Measurements from ENCODE around the gene CAMTA1.

The CAMTA1 gene

GRCh38 chr1:7432102-7432899, 647.0 kb downstream of the CAMTA1 start:
- Histone ChIP-seq H3K27me3 (ENCODE audit: control insufficient read depth in 1 of 2, insufficient read depth in 2 of 2, low read length in 2 of 2) (no peaks in the 10 kb centered on the region), H3K4me3 (ENCODE audit: low read length in 2 of 2) (no peak overlapping the region), H3K4me1 (ENCODE audit: control insufficient read depth, insufficient read depth, low read length) (peaks cover 3% of the 10 kb centered on the region), H3K36me3 (ENCODE audit: control insufficient read depth in 2 of 2, insufficient read depth in 2 of 2, low read length in 2 of 2) (no peaks in the 10 kb centered on the region), H3K9me3 (ENCODE audit: control insufficient read depth in 2 of 2, low read length in 2 of 2) (no peaks in the 10 kb centered on the region), H3K27ac (ENCODE audit: low read length) (no peak overlapping the region), H3K9ac (ENCODE audit: low read length in 2 of 2) (no peak overlapping the region)

GRCh38 chr1:7432900-7433380, 647.7 kb downstream of the CAMTA1 start:
- Histone ChIP-seq H3K9me3 (ENCODE audit: control insufficient read depth in 2 of 2, low read length in 2 of 2) (no peaks in the 10 kb centered on the region), H3K27ac (ENCODE audit: low read length) (no peak overlapping the region), H3K27me3 (ENCODE audit: control insufficient read depth in 1 of 2, insufficient read depth in 2 of 2, low read length in 2 of 2) (no peaks in the 10 kb centered on the region), H3K9ac (ENCODE audit: low read length in 2 of 2) (no peak overlapping the region), H3K4me1 (ENCODE audit: control insufficient read depth, insufficient read depth, low read length) (peaks cover under 1% of the 10 kb centered on the region), H3K36me3 (ENCODE audit: control insufficient read depth in 2 of 2, insufficient read depth in 2 of 2, low read length in 2 of 2) (no peaks in the 10 kb centered on the region), H3K4me3 (ENCODE audit: low read length in 2 of 2) (no peak overlapping the region)

GRCh38 chr1:7434566-7434965, 649.3 kb downstream of the CAMTA1 start:
- H3K4me1 ChIP-seq (ENCODE audit: control insufficient read depth, insufficient read depth, low read length) = no peaks in the 10 kb centered on the region
- no peaks in the 10 kb centered on the region for H3K9me3 ChIP-seq (ENCODE audit: control insufficient read depth in 2 of 2, low read length in 2 of 2)
- no peak overlapping the region for H3K9ac ChIP-seq (ENCODE audit: low read length in 2 of 2)
- H3K27ac ChIP-seq (ENCODE audit: low read length) = no peak overlapping the region
- H3K36me3 ChIP-seq (ENCODE audit: control insufficient read depth in 2 of 2, insufficient read depth in 2 of 2, low read length in 2 of 2) = no peaks in the 10 kb centered on the region
- no peaks in the 10 kb centered on the region for H3K27me3 ChIP-seq (ENCODE audit: control insufficient read depth in 1 of 2, insufficient read depth in 2 of 2, low read length in 2 of 2)
- no peak overlapping the region for H3K4me3 ChIP-seq (ENCODE audit: low read length in 2 of 2)

- Histone ChIP-seq H3K27ac (ENCODE audit: low read length) (no peak overlapping the region), H3K27me3 (ENCODE audit: control insufficient read depth in 1 of 2, insufficient read depth in 2 of 2, low read length in 2 of 2) (no peaks in the 10 kb centered on the region), H3K4me3 (ENCODE audit: low read length in 2 of 2) (no peak overlapping the region), H3K9ac (ENCODE audit: low read length in 2 of 2) (no peak overlapping the region), H3K9me3 (ENCODE audit: control insufficient read depth in 2 of 2, low read length in 2 of 2) (no peaks in the 10 kb centered on the region), H3K4me1 (ENCODE audit: control insufficient read depth, insufficient read depth, low read length) (no peaks in the 10 kb centered on the region), H3K36me3 (ENCODE audit: control insufficient read depth in 2 of 2, insufficient read depth in 2 of 2, low read length in 2 of 2) (no peaks in the 10 kb centered on the region)
These were observed 650.2 kb downstream of the CAMTA1 start for GRCh38 chr1:7435276-7436055.

- no peaks in the 10 kb centered on the region for H3K36me3 ChIP-seq (ENCODE audit: control insufficient read depth in 2 of 2, insufficient read depth in 2 of 2, low read length in 2 of 2)
- no peak overlapping the region for H3K9ac ChIP-seq (ENCODE audit: low read length in 2 of 2)
- no peak overlapping the region for H3K4me3 ChIP-seq (ENCODE audit: low read length in 2 of 2)
- no peaks in the 10 kb centered on the region for H3K27me3 ChIP-seq (ENCODE audit: control insufficient read depth in 1 of 2, insufficient read depth in 2 of 2, low read length in 2 of 2)
- H3K9me3 ChIP-seq (ENCODE audit: control insufficient read depth in 2 of 2, low read length in 2 of 2) = no peaks in the 10 kb centered on the region
- no peaks in the 10 kb centered on the region for H3K4me1 ChIP-seq (ENCODE audit: control insufficient read depth, insufficient read depth, low read length)
- no peak overlapping the region for H3K27ac ChIP-seq (ENCODE audit: low read length)
These were observed 651.1 kb downstream of the CAMTA1 start for GRCh38 chr1:7436056-7437005.

GRCh38 chr1:7437036-7437435, 651.8 kb downstream of the CAMTA1 start:
- Histone ChIP-seq H3K36me3 (ENCODE audit: control insufficient read depth in 2 of 2, insufficient read depth in 2 of 2, low read length in 2 of 2) (no peaks in the 10 kb centered on the region), H3K9me3 (ENCODE audit: control insufficient read depth in 2 of 2, low read length in 2 of 2) (no peaks in the 10 kb centered on the region), H3K27ac (ENCODE audit: low read length) (no peak overlapping the region), H3K9ac (ENCODE audit: low read length in 2 of 2) (no peak overlapping the region), H3K27me3 (ENCODE audit: control insufficient read depth in 1 of 2, insufficient read depth in 2 of 2, low read length in 2 of 2) (no peaks in the 10 kb centered on the region), H3K4me3 (ENCODE audit: low read length in 2 of 2) (no peak overlapping the region), H3K4me1 (ENCODE audit: control insufficient read depth, insufficient read depth, low read length) (no peaks in the 10 kb centered on the region)

- Histone ChIP-seq H3K36me3 (ENCODE audit: control insufficient read depth in 2 of 2, insufficient read depth in 2 of 2, low read length in 2 of 2) (no peaks in the 10 kb centered on the region), H3K27ac (ENCODE audit: low read length) (no peak overlapping the region), H3K9me3 (ENCODE audit: control insufficient read depth in 2 of 2, low read length in 2 of 2) (no peaks in the 10 kb centered on the region), H3K9ac (ENCODE audit: low read length in 2 of 2) (no peak overlapping the region), H3K4me3 (ENCODE audit: low read length in 2 of 2) (no peak overlapping the region), H3K4me1 (ENCODE audit: control insufficient read depth, insufficient read depth, low read length) (no peaks in the 10 kb centered on the region), H3K27me3 (ENCODE audit: control insufficient read depth in 1 of 2, insufficient read depth in 2 of 2, low read length in 2 of 2) (no peaks in the 10 kb centered on the region)
These were observed 652.5 kb downstream of the CAMTA1 start for GRCh38 chr1:7437608-7438395.

GRCh38 chr1:7438396-7438785, 653.1 kb downstream of the CAMTA1 start:
- Histone ChIP-seq H3K36me3 (ENCODE audit: control insufficient read depth in 2 of 2, insufficient read depth in 2 of 2, low read length in 2 of 2) (no peaks in the 10 kb centered on the region), H3K27ac (ENCODE audit: low read length) (no peak overlapping the region), H3K9me3 (ENCODE audit: control insufficient read depth in 2 of 2, low read length in 2 of 2) (no peaks in the 10 kb centered on the region), H3K4me3 (ENCODE audit: low read length in 2 of 2) (no peak overlapping the region), H3K9ac (ENCODE audit: low read length in 2 of 2) (no peak overlapping the region), H3K27me3 (ENCODE audit: control insufficient read depth in 1 of 2, insufficient read depth in 2 of 2, low read length in 2 of 2) (no peaks in the 10 kb centered on the region), H3K4me1 (ENCODE audit: control insufficient read depth, insufficient read depth, low read length) (no peaks in the 10 kb centered on the region)

GRCh38 chr1:7438921-7439655, 653.8 kb downstream of the CAMTA1 start:
- no peaks in the 10 kb centered on the region for H3K36me3 ChIP-seq (ENCODE audit: control insufficient read depth in 2 of 2, insufficient read depth in 2 of 2, low read length in 2 of 2)
- H3K9me3 ChIP-seq (ENCODE audit: control insufficient read depth in 2 of 2, low read length in 2 of 2) = no peaks in the 10 kb centered on the region
- no peaks in the 10 kb centered on the region for H3K27me3 ChIP-seq (ENCODE audit: control insufficient read depth in 1 of 2, insufficient read depth in 2 of 2, low read length in 2 of 2)
- H3K4me1 ChIP-seq (ENCODE audit: control insufficient read depth, insufficient read depth, low read length) = no peaks in the 10 kb centered on the region
- H3K27ac ChIP-seq (ENCODE audit: low read length) = no peak overlapping the region
- no peak overlapping the region for H3K4me3 ChIP-seq (ENCODE audit: low read length in 2 of 2)
- no peak overlapping the region for H3K9ac ChIP-seq (ENCODE audit: low read length in 2 of 2)
